ENCODE results near the gene ACSF2. TPM values are rescaled to one million over a fixed set of nuclear protein-coding genes. Genes with fewer than 3 reads are reported as not detected.

Gene ACSF2
- total RNA-seq, 1 experiment from 2014 or later = 11.1 TPM

GRCh38 chr17:50521514-50521913 lies 95.5 kb downstream of the ACSF2 start:
- DNase-seq (ENCODE audit: low read depth) = no peak

- no peak for DNase-seq (ENCODE audit: low read depth)
Observed at GRCh38 chr17:50522766-50523165, 96.7 kb downstream of the ACSF2 start.

- DNase-seq (ENCODE audit: low read depth) = no peak
Observed at GRCh38 chr17:50523208-50523607, 97.2 kb downstream of the ACSF2 start.

Small RNA genes within 50 kb of the gene (small RNA-seq; reads per million reads assigned to genes)
- not detected for gene RF00019

Other genes with a start within 250 kb of the ACSF2 start
- gene COL1A1, start 224.6 kb upstream of the ACSF2 start, total RNA-seq (2014; rRNA removed; shearing (Covaris generic)) = 1.3 and 1.4 TPM in 2 replicates
- gene TMEM92, start 151.8 kb upstream of the ACSF2 start, total RNA-seq (2014; rRNA removed; shearing (Covaris generic)) = 1.7 and 2.5 TPM in 2 replicates
- 50.5 and 53.4 TPM in 2 replicates for gene XYLT2, start 80.1 kb upstream of the ACSF2 start, total RNA-seq (2014; rRNA removed; shearing (Covaris generic))
- 98.1 and 143 TPM in 2 replicates for gene MRPL27, start 53.0 kb upstream of the ACSF2 start, total RNA-seq (2014; rRNA removed; shearing (Covaris generic))
- 23.7 and 24.4 TPM in 2 replicates for gene EME1, start 53.0 kb upstream of the ACSF2 start, total RNA-seq (2014; rRNA removed; shearing (Covaris generic))
- 235 and 290 TPM in 2 replicates for gene LRRC59, start 28.7 kb upstream of the ACSF2 start, total RNA-seq (2014; rRNA removed; shearing (Covaris generic))
- not detected in 2 replicates for gene CHAD, start 42.7 kb downstream of the ACSF2 start, total RNA-seq (2014; rRNA removed; shearing (Covaris generic))
- 28.8 and 30.4 TPM in 2 replicates for gene RSAD1, start 52.6 kb downstream of the ACSF2 start, total RNA-seq (2014; rRNA removed; shearing (Covaris generic))
- not detected in 2 replicates for gene MYCBPAP, start 82.2 kb downstream of the ACSF2 start, total RNA-seq (2014; rRNA removed; shearing (Covaris generic))
- gene EPN3, start 106.5 kb downstream of the ACSF2 start, total RNA-seq (2014; rRNA removed; shearing (Covaris generic)) = not detected in 2 replicates
- gene SPATA20, start 121.0 kb downstream of the ACSF2 start, total RNA-seq (2014; rRNA removed; shearing (Covaris generic)) = 51.3 and 51.6 TPM in 2 replicates
- 0.03 and 0.40 TPM in 2 replicates for gene CACNA1G, start 134.5 kb downstream of the ACSF2 start, total RNA-seq (2014; rRNA removed; shearing (Covaris generic))
- gene ABCC3, start 208.7 kb downstream of the ACSF2 start, total RNA-seq (2014; rRNA removed; shearing (Covaris generic)) = 6.4 and 9.1 TPM in 2 replicates

All from HT1080 (cell line).